ENCODE measurements around the gene SLCO2A1.

- TF ChIP-seq CTCF (IDR thresholded peaks at IDR 0.05) (no peak), ZFX (IDR thresholded peaks at IDR 0.05; ENCODE audit: borderline replicate concordance) (no peak)
Observed at GRCh38 chr3:133998691-133999241, 31.0 kb downstream of the SLCO2A1 start.

Measured in 22Rv1 (cell line).